Activated B cell treated with CpG ODN at 0.5 μM for 24 hours (primary cell): ENCODE measurements around the gene WAS. TPM values are rescaled to one million over a fixed set of nuclear protein-coding genes. Genes with fewer than 3 reads are reported as not detected.
A peak's percentile ranks its signal among the peaks of the same experiment; 100 is the strongest.

Source experiments
- ATAC-seq: fragments of 200-7000 bp; cut with Tn5 transposase; one replicate; pipeline ENCODE4 v1.10.0; 2021; ENCODE audit warnings: low read depth, mild to moderate bottlenecking, moderate library complexity
- CTCF ChIA-PET: fragments of 350-600 bp; sonication (Branson Sonifier 250); formaldehyde crosslinking; loops from one replicate; lab custom pipeline; 2021; ENCODE audit warnings: antibody characterized with exemption; lab: Charles Lee
- POLR2A ChIA-PET: fragments of 350-600 bp; sonication (Branson Sonifier 250); formaldehyde crosslinking; loops from one replicate; lab custom pipeline; 2021; ENCODE audit warnings: antibody characterized with exemption; lab: Charles Lee
- DNase-seq: peaks from one replicate; pipeline ENCODE4 v3.0.0; 2022
- H3K27ac Mint-ChIP-seq: one replicate; pipeline ENCODE4 v1.8.0; 2020; ENCODE audit warnings: mixed read lengths
- H3K27me3 Mint-ChIP-seq: one replicate; pipeline ENCODE4 v1.8.0; 2021; ENCODE audit warnings: mixed read lengths
- H3K36me3 Mint-ChIP-seq: one replicate; pipeline ENCODE4 v1.8.0; 2021; ENCODE audit warnings: low read depth, mixed read lengths
- H3K4me1 Mint-ChIP-seq: one replicate; pipeline ENCODE4 v1.8.0; 2021; ENCODE audit warnings: mixed read lengths
- H3K4me3 Mint-ChIP-seq: one replicate; pipeline ENCODE4 v1.8.0; 2020; ENCODE audit warnings: mild to moderate bottlenecking, mixed read lengths
- H3K9me3 Mint-ChIP-seq: one replicate; pipeline ENCODE4 v1.8.0; 2020; ENCODE audit warnings: mixed read lengths
- CTCF ChIP-seq: fragments of 200-600 bp; IDR thresholded peaks from one replicate; pipeline ENCODE4 v1.8.0; 2022; ENCODE audit warnings: antibody characterized with exemption, mild to moderate bottlenecking
- intact Hi-C: fragments of 100-400 bp; cut with micrococcal nuclease; formaldehyde crosslinking; loops from one replicate; pipeline ENCODE4 v1.15.1; 2024
- total RNA-seq: library from RNA; stranded (reverse); gene quantifications from 2 replicates; pipeline ENCODE4 v1.2.3, GENCODE V29; 2022

The WAS gene
- total RNA-seq, 1 donor from 2014 or later: 102 TPM

GRCh38 chrX:48694776-48695533, 11.4 kb downstream of the WAS start:
- H3K4me1 Mint-ChIP-seq: peaks cover 19% of the 10 kb centered on the region
- ChIA-PET CTCF (no interaction called here), POLR2A (interaction anchor here (0.6 to 2.2 kb wide), 5 partner anchors 11 to 1147 kb away, joined by 8 to 20 read pairs (median 10); partner anchors contain the start of genes HDAC6, PQBP1, TIMM17B and WAS)
- no peak for TF ChIP-seq CTCF
- ATAC-seq: no peak
- no peaks in the 10 kb centered on the region for H3K9me3 Mint-ChIP-seq
- H3K36me3 Mint-ChIP-seq: peaks cover 26% of the 10 kb centered on the region
- no peaks in the 10 kb centered on the region for H3K27me3 Mint-ChIP-seq
- no peak for DNase-seq
- no peak overlapping the region for H3K27ac Mint-ChIP-seq
- intact Hi-C loops: no loop called here
- peak overlapping the region; percentile 88 for H3K4me3 Mint-ChIP-seq

- ChIA-PET CTCF (no interaction called here), POLR2A (interaction anchor here (1.5 to 2.2 kb wide), 7 partner anchors 11 to 202 kb away, joined by 4 to 20 read pairs (median 10); partner anchors contain the start of genes HDAC6, PQBP1, RBM3 and TIMM17B)
- peaks cover 19% of the 10 kb centered on the region for H3K4me1 Mint-ChIP-seq
- H3K27ac Mint-ChIP-seq: peak overlapping the region; percentile 91
- intact Hi-C loops: no loop called here
- peak overlapping the region; percentile 88 for H3K4me3 Mint-ChIP-seq
- ATAC-seq: no peak
- peaks cover 24% of the 10 kb centered on the region for H3K36me3 Mint-ChIP-seq
- no peak for TF ChIP-seq CTCF
- H3K9me3 Mint-ChIP-seq: no peaks in the 10 kb centered on the region
- H3K27me3 Mint-ChIP-seq: no peaks in the 10 kb centered on the region
- DNase-seq: no peak
These were observed 11.9 kb downstream of the WAS start for GRCh38 chrX:48695534-48695896.

GRCh38 chrX:48695925-48696300, 12.3 kb downstream of the WAS start:
- H3K9me3 Mint-ChIP-seq: no peaks in the 10 kb centered on the region
- ChIA-PET POLR2A (interaction anchor here (1.0 to 2.2 kb wide), 8 partner anchors 12 to 202 kb away, joined by 3 to 20 read pairs (median 9); partner anchors contain the start of genes HDAC6, PQBP1, RBM3 and TIMM17B), CTCF (interaction anchor here (0.5 to 1.4 kb wide), 2 partner anchors 12 to 468 kb away, joined by 3 read pairs; partner anchors contain the start of gene WAS)
- H3K27me3 Mint-ChIP-seq: no peaks in the 10 kb centered on the region
- H3K4me1 Mint-ChIP-seq: peaks cover 19% of the 10 kb centered on the region
- H3K36me3 Mint-ChIP-seq: peaks cover 24% of the 10 kb centered on the region
- peak overlapping the region; percentile 88 for H3K4me3 Mint-ChIP-seq
- peak overlapping the region; percentile 91 for H3K27ac Mint-ChIP-seq
- DNase-seq (no peak), ATAC-seq (no peak)
- no peak for TF ChIP-seq CTCF
- intact Hi-C loops: loop anchor here (1.0 to 2.0 kb wide), 6 partner anchors 13 to 223 kb away; partner anchors contain the start of genes PIM2, RBM3 and WAS

GRCh38 chrX:48696301-48696908, 12.8 kb downstream of the WAS start, which contains the start of gene SUV39H1:
Gene SUV39H1 (plus strand): TSS chrX:48696734. CDS start chrX:48696785, 51 bp downstream.
- POLR2A ChIA-PET: interaction anchor here (1.0 to 2.2 kb wide), 8 partner anchors 12 to 202 kb away, joined by 3 to 20 read pairs (median 9); partner anchors contain the start of genes HDAC6, PQBP1, RBM3 and TIMM17B
- TF ChIP-seq CTCF: no peak
- peak within 1 kb of the TSS; percentile 91 for H3K27ac Mint-ChIP-seq
- ATAC-seq (peak; percentile 96), DNase-seq (peak; percentile 70)
- peaks cover 22% of the 10 kb centered on the region for H3K36me3 Mint-ChIP-seq
- intact Hi-C loops: loop anchor here (1.0 to 2.0 kb wide), 6 partner anchors 13 to 223 kb away; partner anchors contain the start of genes PIM2, RBM3 and WAS
- H3K27me3 Mint-ChIP-seq: no peaks in the 10 kb centered on the region
- peak within 1 kb of the TSS; percentile 88 for H3K4me3 Mint-ChIP-seq
- peaks cover 19% of the 10 kb centered on the region for H3K4me1 Mint-ChIP-seq
- no peaks in the 10 kb centered on the region for H3K9me3 Mint-ChIP-seq
- CTCF ChIA-PET: interaction anchor here (0.5 to 1.4 kb wide), 2 partner anchors 13 to 467 kb away, joined by 3 read pairs; partner anchors contain the start of gene WAS
